Endothelial cell of umbilical vein (primary cell): Measurements from ENCODE around the gene FAM9A. TPM values are rescaled to one million over a fixed set of nuclear protein-coding genes. Genes with fewer than 3 reads are reported as not detected.

Experiments used
- BruUV-seq: library from RNA; stranded (reverse); fragments of 400-500 nt; replicated peaks from 2 replicates; lab custom pipeline; 2021; lab: Mats Ljungman, UMichigan
- CTCF ChIA-PET: fragments of 300-600, 350-600 bp; sonication (Branson Sonifier 250); formaldehyde crosslinking; loops from one replicate; lab custom pipeline; 2021; ENCODE audit warnings: antibody characterized with exemption, inconsistent platforms; lab: Charles Lee
- POLR2A ChIA-PET: fragments of 300-600, 350-600 bp; sonication (Branson Sonifier 250); formaldehyde crosslinking; loops from one replicate; lab custom pipeline; 2021; ENCODE audit warnings: antibody characterized with exemption, inconsistent platforms; lab: Charles Lee
- DNase-seq: peaks from one replicate; pipeline ENCODE4 v3.0.0-alpha.2; 2011; ENCODE audit warnings: low read depth, low spot score
- FAIRE-seq: peaks from 2 replicates; lab custom pipeline; 2011; peaks lifted over from hg19 to GRCh38; lab: Jason Lieb, UNC
- H2AFZ ChIP-seq: 2 replicates; pipeline ENCODE4 v1.6.0; 2012; ENCODE audit warnings: low read depth, low read length, control low read depth, inconsistent platforms
- H3K27ac ChIP-seq: 2 replicates; pipeline ENCODE4 v1.5.1; 2011; ENCODE audit warnings: low read depth, mild to moderate bottlenecking, control low read depth, low read length, moderate library complexity; ENCODE audit not compliant: insufficient read depth
- H3K27me3 ChIP-seq, 2 experiments: 2 replicates each; pipeline versions ENCODE4 v1.6.0 to v1.6.1; 2011; ENCODE audit warnings: low read length in 2 of 2, mixed read lengths in 1 of 2; ENCODE audit not compliant: control insufficient read depth in 2 of 2, insufficient read depth in 2 of 2
- H3K36me3 ChIP-seq, 2 experiments: 2 replicates in 1 of 2; 3 replicates in 1 of 2; pipeline ENCODE4 v1.5.1; 2011; ENCODE audit warnings: low read length in 2 of 2, mild to moderate bottlenecking in 1 of 2, moderate library complexity in 1 of 2; ENCODE audit not compliant: control insufficient read depth in 2 of 2, insufficient read depth in 2 of 2; ENCODE audit errors: extremely low read depth in 1 of 2
- H3K4me1 ChIP-seq: 3 replicates; pipeline ENCODE4 v1.5.1; 2011; ENCODE audit warnings: mild to moderate bottlenecking, low read length; ENCODE audit not compliant: control insufficient read depth, insufficient read depth; ENCODE audit errors: extremely low read depth
- H3K4me2 ChIP-seq: 2 replicates; pipeline ENCODE4 v1.6.1; 2011; ENCODE audit warnings: low read length, control low read depth, mixed read lengths; ENCODE audit not compliant: insufficient read depth
- H3K4me3 ChIP-seq, 3 experiments: fragments of 200-600 bp in 1 of 3; sonication (generic), shearing (Covaris generic) in 1 of 3; replicated peaks in 1 of 3; 2 replicates each; pipeline ENCODE4 v1.5.1; 2011 to 2016; ENCODE audit warnings: control low read depth in 3 of 3, low read length in 3 of 3, mild to moderate bottlenecking in 2 of 3, inconsistent platforms in 1 of 3, low read depth in 1 of 3, moderate library complexity in 1 of 3; ENCODE audit not compliant: insufficient read depth in 1 of 3
- H3K79me2 ChIP-seq: 2 replicates; pipeline ENCODE4 v1.6.0; 2012; ENCODE audit warnings: low read length, inconsistent platforms; ENCODE audit not compliant: control insufficient read depth, insufficient read depth
- H3K9ac ChIP-seq: replicated peaks from 2 replicates; pipeline ENCODE3; 2011; ENCODE audit warnings: low read length, control low read depth; ENCODE audit not compliant: insufficient read depth; ENCODE audit errors: extremely low read depth
- H3K9me1 ChIP-seq: replicated peaks from 3 replicates; pipeline ENCODE4 v1.6.0; 2011; ENCODE audit warnings: mild to moderate bottlenecking, low read length; ENCODE audit not compliant: control insufficient read depth, insufficient read depth; ENCODE audit errors: extremely low read depth
- H3K9me3 ChIP-seq: replicated peaks from 2 replicates; pipeline ENCODE4 v1.5.1; 2012; ENCODE audit warnings: low read length, inconsistent platforms; ENCODE audit not compliant: control insufficient read depth, insufficient read depth
- H4K20me1 ChIP-seq: replicated peaks from 2 replicates; pipeline ENCODE3; 2011; ENCODE audit warnings: mild to moderate bottlenecking, low read length; ENCODE audit not compliant: control insufficient read depth, insufficient read depth; ENCODE audit errors: extremely low read depth
- CTCF ChIP-seq, 2 donors: IDR thresholded peaks; 1 replicate in 1 of 2; 2 replicates in 1 of 2; pipeline ENCODE4 v1.5.1; 2011; ENCODE audit warnings: low read length in 2 of 2, mild to moderate bottlenecking in 2 of 2, moderate library complexity in 2 of 2, control low read depth in 1 of 2, inconsistent platforms in 1 of 2, low read depth in 1 of 2; ENCODE audit not compliant: insufficient read depth in 1 of 2; ENCODE audit errors: extremely low read depth in 1 of 2
- EZH2 ChIP-seq: IDR thresholded peaks from 2 replicates; pipeline ENCODE4 v1.6.1; 2012; ENCODE audit warnings: borderline replicate concordance, low read depth, mild to moderate bottlenecking, moderate library complexity, low read length, inconsistent platforms; ENCODE audit not compliant: severe bottlenecking
- FOS ChIP-seq: IDR thresholded peaks from 2 replicates; pipeline ENCODE4 v1.6.1; 2011; ENCODE audit warnings: mild to moderate bottlenecking, low read length, moderate library complexity, borderline replicate concordance; ENCODE audit not compliant: insufficient read depth
- GATA2 ChIP-seq: IDR thresholded peaks from 2 replicates; pipeline ENCODE4 v1.7.0; 2011; ENCODE audit warnings: low read depth, mild to moderate bottlenecking, moderate library complexity, mixed read lengths, low read length; ENCODE audit not compliant: insufficient read length, insufficient read depth
- JUN ChIP-seq: IDR thresholded peaks from 2 replicates; pipeline ENCODE4 v1.6.1; 2011; ENCODE audit warnings: borderline replicate concordance, low read depth; ENCODE audit not compliant: insufficient read length, insufficient read depth
- MAX ChIP-seq: IDR thresholded peaks from 2 replicates; pipeline ENCODE4 v1.6.1; 2011; ENCODE audit not compliant: insufficient read depth, insufficient read length
- MYC ChIP-seq: IDR thresholded peaks from one replicate; pipeline ENCODE4 v1.6.1; 2011; ENCODE audit warnings: mild to moderate bottlenecking, low read depth, low read length
- POLR2A ChIP-seq: IDR thresholded peaks from 2 replicates; pipeline ENCODE4 v1.6.1; 2012; ENCODE audit warnings: low read depth, mild to moderate bottlenecking, control low read depth, low read length
- POLR2AphosphoS5 ChIP-seq: IDR thresholded peaks from 2 replicates; pipeline ENCODE4 v1.6.1; 2012; ENCODE audit warnings: low read depth, mild to moderate bottlenecking, control low read depth, low read length, moderate library complexity; ENCODE audit not compliant: insufficient read depth
- dilution Hi-C: fragments of 300-500 bp; cut with MboI; formaldehyde crosslinking; loops from one replicate; pipeline ENCODE4 v1.15.0; 2019; ENCODE audit warnings: low sequenced_read_pairs; ENCODE audit not compliant: extremely low pct_ligation_motif_present
- intact Hi-C: fragments of 100-400 bp; cut with micrococcal nuclease; formaldehyde crosslinking; loops from one replicate; pipeline ENCODE4 v1.10.0; 2022
- polyA plus RNA-seq, 4 experiments: library from polyadenylated mRNA; depleted of rRNA in 3 of 4; stranded (reverse) in 3 of 4; unstranded in 1 of 4; fragments of >200 nt; gene quantifications; 2 replicates each; pipeline versions ENCODE4 v1.2.1 to v1.2.3, GENCODE V29; 2011 to 2012; ENCODE audit warnings: missing spikeins in 1 of 4
- total RNA-seq: library from RNA; stranded (reverse); gene quantifications from 2 replicates; pipeline ENCODE4 v1.2.3, GENCODE V29; 2021

The FAM9A gene
- total and polyA plus RNA-seq, 2 donors (not counting 3 experiments of a cell fraction or from before 2014, with no cell fraction given), result not detected

GRCh38 chrX:8783097-8783713 is 18.0 kb downstream of the FAM9A start:
- ChIA-PET POLR2A (no interaction called here), CTCF (interaction anchor here (1.0 kb wide), 1 partner anchor 97 kb away, joined by 4 read pairs; no protein-coding TSS in a partner anchor)
- dilution Hi-C loops, result no loop called here
- H3K4me1 ChIP-seq, result no peaks in the 10 kb centered on the region
- no peaks in the 10 kb centered on the region for H3K36me3 ChIP-seq
- H3K4me3 ChIP-seq, result no peak overlapping the region
- no peaks in the 10 kb centered on the region for H3K9me1 ChIP-seq
- DNase-seq (peak; percentile 33), FAIRE-seq (no peak)
- H3K27ac ChIP-seq, result no peak overlapping the region
- H3K79me2 ChIP-seq, result no peaks in the 10 kb centered on the region
- no TSS peak for BruUV-seq
- H3K4me2 ChIP-seq, result no peak overlapping the region
- no peaks in the 10 kb centered on the region for H3K9me3 ChIP-seq
- H3K27me3 ChIP-seq, result no peaks in the 10 kb centered on the region
- H2AFZ ChIP-seq, result peak overlapping the region; percentile 60
- intact Hi-C loops, result no loop called here
- TF ChIP-seq CTCF (IDR thresholded peaks at IDR 0.05; ENCODE audit: extremely low read depth in 1 of 2, insufficient read depth in 1 of 2, low read depth in 1 of 2, low read length in 2 of 2), result peak; percentile 41 to 58
- TF ChIP-seq EZH2, result no peak
- no peak overlapping the region for H3K9ac ChIP-seq
- no peaks in the 10 kb centered on the region for H4K20me1 ChIP-seq

GRCh38 chrX:8782595-8782994 is 18.6 kb downstream of the FAM9A start:
- no TSS peak for BruUV-seq
- FAIRE-seq, result no peak
- Histone ChIP-seq H3K9ac (no peak overlapping the region), H3K4me1 (no peaks in the 10 kb centered on the region), H3K79me2 (no peaks in the 10 kb centered on the region), H3K9me1 (no peaks in the 10 kb centered on the region), H4K20me1 (no peaks in the 10 kb centered on the region), H3K36me3 (no peaks in the 10 kb centered on the region), H2AFZ (peak overlapping the region; percentile 34), H3K9me3 (no peaks in the 10 kb centered on the region), H3K4me3 (no peak overlapping the region), H3K27ac (no peak overlapping the region), H3K4me2 (no peak overlapping the region), H3K27me3 (no peaks in the 10 kb centered on the region)
- TF ChIP-seq POLR2A (no peak), JUN (no peak), CTCF (IDR thresholded peaks at IDR 0.05; ENCODE audit: extremely low read depth in 1 of 2, insufficient read depth in 1 of 2, low read depth in 1 of 2, low read length in 2 of 2) (no peak), GATA2 (no peak), MYC (no peak), EZH2 (no peak), FOS (no peak), MAX (no peak), POLR2AphosphoS5 (no peak)
- ChIA-PET CTCF (interaction anchor here (1.0 kb wide), 1 partner anchor 97 kb away, joined by 4 read pairs; no protein-coding TSS in a partner anchor), POLR2A (no interaction called here)
- intact Hi-C loops, result no loop called here
- DNase-seq, result no peak
- dilution Hi-C loops, result no loop called here
